Peyer's patch (tissue), 4 donors: ENCODE measurements around the gene C11orf97. TPM values are rescaled to one million over a fixed set of nuclear protein-coding genes. Genes with fewer than 3 reads are reported as not detected.
"Not testable (repeated sequence)": the region's sequence is repeated elsewhere in the genome, so short reads cannot be mapped to it uniquely, and the experiment has no call there.

Experiments used
- DNase-seq, 3 donors: peaks; one replicate each; pipeline ENCODE4 v3.0.0-alpha.2; 2017 to 2019
- H3K27ac ChIP-seq, 4 donors: fragments of 200-600 bp; sonication (generic); one replicate each; pipeline ENCODE4 v1.5.1; 2016 to 2019
- H3K27me3 ChIP-seq, 2 donors: fragments of 200-600 bp; sonication (generic); one replicate each; pipeline ENCODE4 v1.5.1; 2019
- H3K36me3 ChIP-seq, 3 donors: fragments of 200-600 bp; sonication (generic); one replicate each; pipeline ENCODE4 v1.5.1; 2016 to 2019
- H3K4me1 ChIP-seq, 4 donors: fragments of 200-600 bp; sonication (generic); one replicate each; pipeline ENCODE4 v1.5.1; 2016 to 2019
- H3K4me3 ChIP-seq, 4 donors: fragments of 200-600 bp; sonication (generic); 1 replicate in 3 of 4; 2 replicates in 1 of 4; pipeline ENCODE4 v1.5.1; 2016 to 2019; ENCODE audit warnings: mild to moderate bottlenecking in 1 of 4
- H3K9me3 ChIP-seq, 4 donors: fragments of 200-600 bp; sonication (generic); one replicate each; pipeline ENCODE4 v1.5.1; 2016 to 2019; ENCODE audit warnings: mild to moderate bottlenecking in 1 of 4
- POLR2A ChIP-seq, 2 donors: fragments of 450-650 bp; IDR thresholded peaks; one replicate each; pipeline ENCODE4 v1.5.1; 2017; ENCODE audit warnings: antibody characterized with exemption in 2 of 2, mild to moderate bottlenecking in 2 of 2, moderate library complexity in 2 of 2
- small RNA-seq, 2 donors: library from RNA; depleted of rRNA; stranded (forward); fragments of <200 nt; gene quantifications; one replicate each; pipeline ENCODE3, GENCODE V24; 2016
- total RNA-seq, 4 donors: library from RNA; depleted of rRNA; stranded (reverse); fragments of >200 nt; gene quantifications; one replicate each; pipeline ENCODE4 v1.1.0, GENCODE V29; 2016
- TF ChIP-seq, protein P1 (sequence below), 6 experiments: fragments of 450-650 bp in 4 of 6; fragments of 200-600 bp in 2 of 6; sonication (generic) in 1 of 6; IDR thresholded peaks; one replicate each; pipeline ENCODE4 v1.5.1; 2017 to 2019; ENCODE audit warnings: antibody characterized with exemption in 6 of 6, mild to moderate bottlenecking in 3 of 6, moderate library complexity in 1 of 6

The C11orf97 gene
- total RNA-seq, 4 donors from 2014 or later = not detected

DNA sequence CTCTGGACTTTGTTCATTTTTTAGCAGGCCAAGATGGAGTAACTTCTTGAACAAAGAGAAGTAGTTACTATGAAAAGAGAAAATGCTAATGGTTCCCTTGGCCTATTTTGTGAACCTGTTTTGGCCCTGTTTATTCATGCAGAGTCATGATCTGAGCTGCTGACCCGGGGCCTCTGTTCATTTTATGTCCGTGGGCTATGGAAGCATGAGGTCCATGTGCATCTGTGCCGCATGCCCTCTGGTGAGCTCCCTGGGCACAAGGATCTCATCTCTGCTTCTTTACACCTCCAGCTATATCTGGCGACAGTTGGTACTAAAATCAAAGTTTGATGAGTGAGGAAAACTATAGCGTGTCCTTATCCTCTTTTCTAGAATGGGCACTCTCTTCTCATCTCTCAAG lies 55.9 kb downstream of the C11orf97 start:
- Histone ChIP-seq H3K4me1 (peaks cover 0 to 7% (median 0%) of the 10 kb centered on the region in 4 donors), H3K4me3 (no peak overlapping the region), H3K9me3 (no peaks in the 10 kb centered on the region), H3K27me3 (no peaks in the 10 kb centered on the region), H3K27ac (no peak overlapping the region), H3K36me3 (no peaks in the 10 kb centered on the region)
- no peak for TF ChIP-seq POLR2A (IDR thresholded peaks at IDR 0.05)
- TF ChIP-seq, protein P1, sequence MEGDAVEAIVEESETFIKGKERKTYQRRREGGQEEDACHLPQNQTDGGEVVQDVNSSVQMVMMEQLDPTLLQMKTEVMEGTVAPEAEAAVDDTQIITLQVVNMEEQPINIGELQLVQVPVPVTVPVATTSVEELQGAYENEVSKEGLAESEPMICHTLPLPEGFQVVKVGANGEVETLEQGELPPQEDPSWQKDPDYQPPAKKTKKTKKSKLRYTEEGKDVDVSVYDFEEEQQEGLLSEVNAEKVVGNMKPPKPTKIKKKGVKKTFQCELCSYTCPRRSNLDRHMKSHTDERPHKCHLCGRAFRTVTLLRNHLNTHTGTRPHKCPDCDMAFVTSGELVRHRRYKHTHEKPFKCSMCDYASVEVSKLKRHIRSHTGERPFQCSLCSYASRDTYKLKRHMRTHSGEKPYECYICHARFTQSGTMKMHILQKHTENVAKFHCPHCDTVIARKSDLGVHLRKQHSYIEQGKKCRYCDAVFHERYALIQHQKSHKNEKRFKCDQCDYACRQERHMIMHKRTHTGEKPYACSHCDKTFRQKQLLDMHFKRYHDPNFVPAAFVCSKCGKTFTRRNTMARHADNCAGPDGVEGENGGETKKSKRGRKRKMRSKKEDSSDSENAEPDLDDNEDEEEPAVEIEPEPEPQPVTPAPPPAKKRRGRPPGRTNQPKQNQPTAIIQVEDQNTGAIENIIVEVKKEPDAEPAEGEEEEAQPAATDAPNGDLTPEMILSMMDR (IDR thresholded peaks at IDR 0.05) = no peak
- no peak for DNase-seq

GRCh38 chr11:94568717-94569116 lies 56.5 kb downstream of the C11orf97 start:
- no peaks in the 10 kb centered on the region for H3K27me3 ChIP-seq
- no peak for DNase-seq
- H3K27ac ChIP-seq = no peak overlapping the region
- no peaks in the 10 kb centered on the region for H3K36me3 ChIP-seq
- H3K4me1 ChIP-seq = peaks cover 0 to 4% (median 0%) of the 10 kb centered on the region in 4 donors
- H3K9me3 ChIP-seq = no peaks in the 10 kb centered on the region
- TF ChIP-seq, protein P1 (IDR thresholded peaks at IDR 0.05) = no peak
- no peak for TF ChIP-seq POLR2A (IDR thresholded peaks at IDR 0.05)
- H3K4me3 ChIP-seq = no peak overlapping the region

DNA sequence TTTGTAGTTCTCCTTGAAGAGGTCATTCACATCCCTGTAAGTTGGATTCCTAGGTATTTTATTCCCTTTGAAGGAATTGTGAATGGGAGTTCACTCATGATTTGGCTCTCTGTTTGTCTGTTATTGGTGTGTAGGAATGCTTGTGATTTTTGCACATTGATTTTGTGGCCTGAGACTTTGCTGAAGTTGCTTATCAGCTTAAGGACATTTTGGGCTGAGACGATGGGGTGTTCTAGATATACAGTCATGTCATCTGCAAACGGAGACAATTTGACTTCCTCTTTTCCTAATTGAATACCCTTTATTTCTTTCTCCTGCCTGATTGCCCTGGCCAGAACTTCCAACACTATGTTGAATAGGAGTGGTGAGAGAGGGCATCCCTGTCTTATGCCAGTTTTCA lies 60.7 kb downstream of the C11orf97 start:
- H3K4me1 ChIP-seq, H3K4me3 ChIP-seq, H3K27ac ChIP-seq, H3K9me3 ChIP-seq, H3K27me3 ChIP-seq, DNase-seq, H3K36me3 ChIP-seq: not testable (repeated sequence)

DNA sequence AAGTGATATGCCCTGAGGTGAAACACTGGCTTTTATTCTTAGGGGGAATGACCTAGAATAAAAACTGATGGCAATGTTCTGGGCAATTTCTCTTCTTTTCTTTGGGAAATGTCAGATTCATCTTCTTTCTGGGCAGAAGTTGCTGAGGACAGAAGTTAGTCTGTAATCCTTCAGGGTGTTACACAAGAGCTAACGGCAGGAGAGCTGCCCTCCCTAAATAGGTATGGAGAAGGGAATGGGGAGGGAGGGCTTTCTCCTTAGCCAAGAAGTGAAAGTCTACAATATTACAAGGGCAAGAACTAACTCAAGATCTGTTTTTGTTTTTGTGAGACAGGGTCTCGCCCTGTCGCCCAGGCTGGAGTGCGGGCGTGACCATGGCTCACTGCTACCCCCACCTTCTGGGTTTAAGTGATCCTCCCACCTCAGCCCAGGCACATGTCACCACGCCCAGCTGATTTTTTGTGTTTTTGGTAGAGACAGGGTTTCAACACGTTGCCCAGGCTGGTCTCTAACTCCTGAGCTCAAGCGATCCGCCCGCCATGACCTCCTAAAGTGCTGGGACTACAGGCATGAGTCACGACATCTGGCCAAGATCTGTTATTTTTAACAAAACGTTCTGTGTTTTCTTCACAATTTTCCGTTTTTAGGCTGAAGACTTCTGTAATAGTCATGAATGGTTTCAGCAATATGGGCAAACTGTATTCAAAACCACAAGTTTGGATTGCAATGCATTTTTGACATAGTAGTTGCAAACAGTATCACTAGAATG lies 62.1 kb downstream of the C11orf97 start:
- no peak for TF ChIP-seq POLR2A (IDR thresholded peaks at IDR 0.05)
- TF ChIP-seq, protein P1 (IDR thresholded peaks at IDR 0.05) = no peak
- H3K27ac ChIP-seq = no peak overlapping the region
- DNase-seq = no peak

GRCh38 chr11:94576306-94576705 lies 64.0 kb downstream of the C11orf97 start:
- TF ChIP-seq, protein P1 (IDR thresholded peaks at IDR 0.05) = no peak
- TF ChIP-seq POLR2A (IDR thresholded peaks at IDR 0.05) = no peak
- no peak for DNase-seq
- no peak overlapping the region for H3K27ac ChIP-seq
- no peaks in the 10 kb centered on the region for H3K9me3 ChIP-seq
- H3K36me3 ChIP-seq = no peaks in the 10 kb centered on the region
- H3K4me1 ChIP-seq = no peaks in the 10 kb centered on the region
- H3K27me3 ChIP-seq = no peaks in the 10 kb centered on the region
- no peak overlapping the region for H3K4me3 ChIP-seq

More for the DNA sequence above, 62.1 kb downstream of the C11orf97 start:
- H3K4me3 ChIP-seq = no peak overlapping the region
- H3K27me3 ChIP-seq = no peaks in the 10 kb centered on the region
- H3K9me3 ChIP-seq = no peaks in the 10 kb centered on the region
- no peaks in the 10 kb centered on the region for H3K4me1 ChIP-seq
- no peaks in the 10 kb centered on the region for H3K36me3 ChIP-seq

DNA sequence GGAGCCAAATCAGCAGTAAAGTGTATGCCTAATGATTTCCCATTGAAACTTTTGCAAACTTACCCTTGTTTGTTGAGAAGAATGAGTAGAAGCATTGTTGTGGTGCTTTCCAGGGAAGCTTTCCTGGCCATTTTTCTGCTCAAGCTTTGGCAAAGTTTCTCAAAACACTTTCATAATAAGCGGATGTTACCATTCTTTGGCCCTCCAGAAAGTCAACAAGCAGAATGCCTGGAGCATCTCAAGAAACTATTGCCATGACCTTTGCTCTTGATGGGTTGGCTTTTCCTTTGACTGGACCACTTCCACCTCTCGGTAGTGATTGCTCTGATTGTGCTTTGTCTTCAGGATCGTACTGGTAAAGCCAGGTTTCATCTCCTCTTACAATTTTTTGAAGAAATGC lies 65.6 kb downstream of the C11orf97 start:
- H3K36me3 ChIP-seq = no peaks in the 10 kb centered on the region
- DNase-seq = no peak
- H3K27ac ChIP-seq = no peak overlapping the region
- no peaks in the 10 kb centered on the region for H3K4me1 ChIP-seq
- no peaks in the 10 kb centered on the region for H3K9me3 ChIP-seq
- no peak overlapping the region for H3K4me3 ChIP-seq
- H3K27me3 ChIP-seq = no peaks in the 10 kb centered on the region
- TF ChIP-seq, protein P1 (IDR thresholded peaks at IDR 0.05) = no peak
- TF ChIP-seq POLR2A (IDR thresholded peaks at IDR 0.05) = no peak

Small RNAs within 50 kb of the gene (small RNA-seq; reads per million reads assigned to genes)
- 0 reads per million in 2 donors for gene MIR548L

Other genes with a start within 250 kb of the C11orf97 start
- not detected for gene IZUMO1R, start 207.9 kb upstream of the C11orf97 start, total RNA-seq
- 1 to 10 TPM in 1 of 4 donors, not detected in 3; 1.7 TPM for gene GPR83, start 111.0 kb upstream of the C11orf97 start, total RNA-seq
- gene MRE11, start 18.6 kb upstream of the C11orf97 start, total RNA-seq = 10 to 100 TPM in 3 of 4 donors, 1 to 10 TPM in 1; 9.7 to 38.0 (median 14.1) TPM
- 10 to 100 TPM; 17.3 to 49.5 (median 20.7) TPM for gene ANKRD49, start 18.5 kb upstream of the C11orf97 start, total RNA-seq
- 10 to 100 TPM in 3 of 4 donors, 1 to 10 TPM in 1; 9.1 to 34.3 (median 25.4) TPM for gene FUT4, start 31.5 kb downstream of the C11orf97 start, total RNA-seq
- 10 to 100 TPM in 3 of 4 donors, 1 to 10 TPM in 1; 5.0 to 20.4 (median 14.5) TPM for gene PIWIL4, start 54.9 kb downstream of the C11orf97 start, total RNA-seq